K562 (cell line): ENCODE data around the gene INHBC. TPM values are rescaled to one million over a fixed set of nuclear protein-coding genes. Genes with fewer than 3 reads are reported as not detected.

ENCODE experiments used
- CREB1 ChIP-seq, 2 experiments: sonication (generic) in 1 of 2; formaldehyde crosslinking in 1 of 2; IDR thresholded peaks; 2 replicates each; pipeline versions ENCODE4 v1.6.1 to v1.8.0; 2012 to 2022; ENCODE audit warnings: inconsistent platforms in 1 of 2, mild to moderate bottlenecking in 1 of 2, missing genetic modification reagents in 1 of 2, moderate library complexity in 1 of 2
- ERF ChIP-seq: fragments of 450-650 bp; formaldehyde crosslinking; IDR thresholded peaks from 2 replicates; pipeline ENCODE4 v1.4.0; 2020; ENCODE audit warnings: mild to moderate bottlenecking, mixed read lengths
- ETV5 ChIP-seq: sonication (generic); formaldehyde crosslinking; IDR thresholded peaks from 2 replicates; pipeline ENCODE4 v1.4.0; 2020; ENCODE audit warnings: low read depth, mild to moderate bottlenecking, missing genetic modification reagents
- MED1 ChIP-seq: sonication (generic); formaldehyde crosslinking; IDR thresholded peaks from 2 replicates; pipeline ENCODE4 v1.8.1; 2023; ENCODE audit warnings: missing genetic modification reagents, borderline replicate concordance
- SIRT6 ChIP-seq: IDR thresholded peaks from one replicate; pipeline ENCODE4 v1.6.1; 2012; ENCODE audit warnings: low read depth, mild to moderate bottlenecking, control low read depth, inconsistent platforms, low read length, moderate library complexity
- STAG1 ChIP-seq: sonication (generic); formaldehyde crosslinking; IDR thresholded peaks from 2 replicates; pipeline ENCODE4 v1.5.0; 2020; ENCODE audit warnings: missing genetic modification reagents, borderline replicate concordance
- TAF7 ChIP-seq: fragments of 450-650 bp; IDR thresholded peaks from 2 replicates; pipeline ENCODE4 v1.6.1; 2016; ENCODE audit warnings: missing genetic modification characterization, missing compliant biosample characterization
- TEAD4 ChIP-seq, 2 experiments: sonication (generic) in 1 of 2; formaldehyde crosslinking in 1 of 2; IDR thresholded peaks; 2 replicates each; pipeline versions ENCODE4 v1.6.1 to v1.8.0; 2012 to 2022; ENCODE audit warnings: borderline replicate concordance in 1 of 2, inconsistent platforms in 1 of 2, low read length in 1 of 2, mild to moderate bottlenecking in 1 of 2, missing genetic modification reagents in 1 of 2
- ZNF12 ChIP-seq: sonication (generic); formaldehyde crosslinking; IDR thresholded peaks from 2 replicates; pipeline ENCODE4 v1.4.0; 2020; ENCODE audit warnings: mild to moderate bottlenecking, missing genetic modification reagents
- polyA plus RNA-seq, 8 experiments: library from polyadenylated mRNA; depleted of rRNA in 4 of 8; stranded (reverse) in 5 of 8; unstranded in 3 of 8; fragments of >200 nt; fragmentation: Nextera tagmentation in 2 of 8; fragmentation: Illumina TruSeq in 1 of 8; extraction: Ambion mirVana in 2 of 8; extraction: Trizol in 1 of 8; gene quantifications; 2 replicates each; pipeline versions ENCODE4 v1.2.1 to v1.2.3, GENCODE V29; 2011 to 2014; ENCODE audit warnings: inconsistent platforms in 1 of 8, missing spikeins in 1 of 8
- total RNA-seq, 7 experiments: library from RNA; depleted of rRNA in 6 of 7; stranded (reverse); fragments of >200 nt in 6 of 7; fragmentation: Illumina TruSeq in 2 of 7; extraction: Trizol in 2 of 7; gene quantifications; 2 replicates each; pipeline versions ENCODE4 v1.2.1 to v1.2.3, GENCODE V29; 2011 to 2021; ENCODE audit warnings: low replicate concordance in 1 of 7
- TF ChIP-seq, protein P1 (sequence below): fragments of 450-650 bp; IDR thresholded peaks from 2 replicates; pipeline ENCODE4 v1.6.1; 2016; ENCODE audit warnings: mild to moderate bottlenecking, moderate library complexity
- TF ChIP-seq, protein P2 (sequence below): fragments of 250-450 bp; sonication (Bioruptor Pico); IDR thresholded peaks from 2 replicates; pipeline ENCODE4 v1.4.0; 2020; ENCODE audit warnings: mild to moderate bottlenecking, moderate library complexity, borderline replicate concordance

INHBC gene
- total and polyA plus RNA-seq, 9 of the 15 experiments (the other 6 are each of a cell fraction or from before 2014, with no cell fraction given), result 0.07 to 0.24 (median 0.15) TPM; not detected in 4

DNA sequence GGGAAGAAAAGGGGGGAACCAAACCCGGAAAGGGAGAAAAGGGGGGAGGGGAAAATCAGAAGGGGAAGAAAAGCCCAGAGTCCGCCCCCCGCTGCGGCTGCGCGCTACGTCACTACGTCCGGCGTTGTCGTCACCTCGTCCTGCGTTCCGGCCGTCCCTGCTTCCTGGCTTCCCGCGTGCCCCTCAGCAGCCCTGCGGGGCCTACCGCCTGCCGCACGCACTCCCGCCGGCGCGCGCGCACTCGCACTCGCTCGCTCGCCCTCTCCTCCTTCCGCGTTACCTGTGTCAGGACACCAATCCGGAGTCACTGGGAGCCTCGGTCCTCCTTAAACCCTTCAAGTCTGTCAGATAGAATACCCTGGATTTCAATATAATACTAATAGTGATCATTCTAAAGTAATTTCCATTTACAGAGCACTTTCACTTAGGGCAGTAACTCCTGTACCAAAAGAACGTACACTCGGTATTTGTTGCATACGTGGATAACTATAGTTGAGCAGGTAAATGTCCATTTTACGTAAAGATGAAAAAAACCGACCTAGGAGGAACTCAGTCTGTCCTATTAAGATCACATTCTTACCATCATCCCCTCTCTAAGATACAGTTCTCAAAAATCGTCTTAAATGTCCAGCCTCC is 3.5 kb upstream of the INHBC start, which contains the start of gene R3HDM2 (continued):
- TF ChIP-seq, protein P1, sequence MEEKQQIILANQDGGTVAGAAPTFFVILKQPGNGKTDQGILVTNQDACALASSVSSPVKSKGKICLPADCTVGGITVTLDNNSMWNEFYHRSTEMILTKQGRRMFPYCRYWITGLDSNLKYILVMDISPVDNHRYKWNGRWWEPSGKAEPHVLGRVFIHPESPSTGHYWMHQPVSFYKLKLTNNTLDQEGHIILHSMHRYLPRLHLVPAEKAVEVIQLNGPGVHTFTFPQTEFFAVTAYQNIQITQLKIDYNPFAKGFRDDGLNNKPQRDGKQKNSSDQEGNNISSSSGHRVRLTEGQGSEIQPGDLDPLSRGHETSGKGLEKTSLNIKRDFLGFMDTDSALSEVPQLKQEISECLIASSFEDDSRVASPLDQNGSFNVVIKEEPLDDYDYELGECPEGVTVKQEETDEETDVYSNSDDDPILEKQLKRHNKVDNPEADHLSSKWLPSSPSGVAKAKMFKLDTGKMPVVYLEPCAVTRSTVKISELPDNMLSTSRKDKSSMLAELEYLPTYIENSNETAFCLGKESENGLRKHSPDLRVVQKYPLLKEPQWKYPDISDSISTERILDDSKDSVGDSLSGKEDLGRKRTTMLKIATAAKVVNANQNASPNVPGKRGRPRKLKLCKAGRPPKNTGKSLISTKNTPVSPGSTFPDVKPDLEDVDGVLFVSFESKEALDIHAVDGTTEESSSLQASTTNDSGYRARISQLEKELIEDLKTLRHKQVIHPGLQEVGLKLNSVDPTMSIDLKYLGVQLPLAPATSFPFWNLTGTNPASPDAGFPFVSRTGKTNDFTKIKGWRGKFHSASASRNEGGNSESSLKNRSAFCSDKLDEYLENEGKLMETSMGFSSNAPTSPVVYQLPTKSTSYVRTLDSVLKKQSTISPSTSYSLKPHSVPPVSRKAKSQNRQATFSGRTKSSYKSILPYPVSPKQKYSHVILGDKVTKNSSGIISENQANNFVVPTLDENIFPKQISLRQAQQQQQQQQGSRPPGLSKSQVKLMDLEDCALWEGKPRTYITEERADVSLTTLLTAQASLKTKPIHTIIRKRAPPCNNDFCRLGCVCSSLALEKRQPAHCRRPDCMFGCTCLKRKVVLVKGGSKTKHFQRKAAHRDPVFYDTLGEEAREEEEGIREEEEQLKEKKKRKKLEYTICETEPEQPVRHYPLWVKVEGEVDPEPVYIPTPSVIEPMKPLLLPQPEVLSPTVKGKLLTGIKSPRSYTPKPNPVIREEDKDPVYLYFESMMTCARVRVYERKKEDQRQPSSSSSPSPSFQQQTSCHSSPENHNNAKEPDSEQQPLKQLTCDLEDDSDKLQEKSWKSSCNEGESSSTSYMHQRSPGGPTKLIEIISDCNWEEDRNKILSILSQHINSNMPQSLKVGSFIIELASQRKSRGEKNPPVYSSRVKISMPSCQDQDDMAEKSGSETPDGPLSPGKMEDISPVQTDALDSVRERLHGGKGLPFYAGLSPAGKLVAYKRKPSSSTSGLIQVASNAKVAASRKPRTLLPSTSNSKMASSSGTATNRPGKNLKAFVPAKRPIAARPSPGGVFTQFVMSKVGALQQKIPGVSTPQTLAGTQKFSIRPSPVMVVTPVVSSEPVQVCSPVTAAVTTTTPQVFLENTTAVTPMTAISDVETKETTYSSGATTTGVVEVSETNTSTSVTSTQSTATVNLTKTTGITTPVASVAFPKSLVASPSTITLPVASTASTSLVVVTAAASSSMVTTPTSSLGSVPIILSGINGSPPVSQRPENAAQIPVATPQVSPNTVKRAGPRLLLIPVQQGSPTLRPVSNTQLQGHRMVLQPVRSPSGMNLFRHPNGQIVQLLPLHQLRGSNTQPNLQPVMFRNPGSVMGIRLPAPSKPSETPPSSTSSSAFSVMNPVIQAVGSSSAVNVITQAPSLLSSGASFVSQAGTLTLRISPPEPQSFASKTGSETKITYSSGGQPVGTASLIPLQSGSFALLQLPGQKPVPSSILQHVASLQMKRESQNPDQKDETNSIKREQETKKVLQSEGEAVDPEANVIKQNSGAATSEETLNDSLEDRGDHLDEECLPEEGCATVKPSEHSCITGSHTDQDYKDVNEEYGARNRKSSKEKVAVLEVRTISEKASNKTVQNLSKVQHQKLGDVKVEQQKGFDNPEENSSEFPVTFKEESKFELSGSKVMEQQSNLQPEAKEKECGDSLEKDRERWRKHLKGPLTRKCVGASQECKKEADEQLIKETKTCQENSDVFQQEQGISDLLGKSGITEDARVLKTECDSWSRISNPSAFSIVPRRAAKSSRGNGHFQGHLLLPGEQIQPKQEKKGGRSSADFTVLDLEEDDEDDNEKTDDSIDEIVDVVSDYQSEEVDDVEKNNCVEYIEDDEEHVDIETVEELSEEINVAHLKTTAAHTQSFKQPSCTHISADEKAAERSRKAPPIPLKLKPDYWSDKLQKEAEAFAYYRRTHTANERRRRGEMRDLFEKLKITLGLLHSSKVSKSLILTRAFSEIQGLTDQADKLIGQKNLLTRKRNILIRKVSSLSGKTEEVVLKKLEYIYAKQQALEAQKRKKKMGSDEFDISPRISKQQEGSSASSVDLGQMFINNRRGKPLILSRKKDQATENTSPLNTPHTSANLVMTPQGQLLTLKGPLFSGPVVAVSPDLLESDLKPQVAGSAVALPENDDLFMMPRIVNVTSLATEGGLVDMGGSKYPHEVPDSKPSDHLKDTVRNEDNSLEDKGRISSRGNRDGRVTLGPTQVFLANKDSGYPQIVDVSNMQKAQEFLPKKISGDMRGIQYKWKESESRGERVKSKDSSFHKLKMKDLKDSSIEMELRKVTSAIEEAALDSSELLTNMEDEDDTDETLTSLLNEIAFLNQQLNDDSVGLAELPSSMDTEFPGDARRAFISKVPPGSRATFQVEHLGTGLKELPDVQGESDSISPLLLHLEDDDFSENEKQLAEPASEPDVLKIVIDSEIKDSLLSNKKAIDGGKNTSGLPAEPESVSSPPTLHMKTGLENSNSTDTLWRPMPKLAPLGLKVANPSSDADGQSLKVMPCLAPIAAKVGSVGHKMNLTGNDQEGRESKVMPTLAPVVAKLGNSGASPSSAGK, result peak; percentile 96
- TF ChIP-seq ETV5 (CRISPR knock-in tag), result peak; percentile 79; the same call in 1 of the 2 replicates
- TF ChIP-seq, protein P2, sequence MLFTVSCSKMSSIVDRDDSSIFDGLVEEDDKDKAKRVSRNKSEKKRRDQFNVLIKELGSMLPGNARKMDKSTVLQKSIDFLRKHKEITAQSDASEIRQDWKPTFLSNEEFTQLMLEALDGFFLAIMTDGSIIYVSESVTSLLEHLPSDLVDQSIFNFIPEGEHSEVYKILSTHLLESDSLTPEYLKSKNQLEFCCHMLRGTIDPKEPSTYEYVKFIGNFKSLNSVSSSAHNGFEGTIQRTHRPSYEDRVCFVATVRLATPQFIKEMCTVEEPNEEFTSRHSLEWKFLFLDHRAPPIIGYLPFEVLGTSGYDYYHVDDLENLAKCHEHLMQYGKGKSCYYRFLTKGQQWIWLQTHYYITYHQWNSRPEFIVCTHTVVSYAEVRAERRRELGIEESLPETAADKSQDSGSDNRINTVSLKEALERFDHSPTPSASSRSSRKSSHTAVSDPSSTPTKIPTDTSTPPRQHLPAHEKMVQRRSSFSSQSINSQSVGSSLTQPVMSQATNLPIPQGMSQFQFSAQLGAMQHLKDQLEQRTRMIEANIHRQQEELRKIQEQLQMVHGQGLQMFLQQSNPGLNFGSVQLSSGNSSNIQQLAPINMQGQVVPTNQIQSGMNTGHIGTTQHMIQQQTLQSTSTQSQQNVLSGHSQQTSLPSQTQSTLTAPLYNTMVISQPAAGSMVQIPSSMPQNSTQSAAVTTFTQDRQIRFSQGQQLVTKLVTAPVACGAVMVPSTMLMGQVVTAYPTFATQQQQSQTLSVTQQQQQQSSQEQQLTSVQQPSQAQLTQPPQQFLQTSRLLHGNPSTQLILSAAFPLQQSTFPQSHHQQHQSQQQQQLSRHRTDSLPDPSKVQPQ (CRISPR knock-in tag), result no peak
- TF ChIP-seq TAF7 (tag), result no peak
- TF ChIP-seq SIRT6, result no peak
- no peak for TF ChIP-seq TEAD4 (IDR thresholded peaks at IDR 0.05; ENCODE audit: low read length)
- TF ChIP-seq TEAD4 (CRISPR knock-in tag; IDR thresholded peaks at IDR 0.05; ENCODE audit: borderline replicate concordance), result peak; percentile 97; the same call in 1 of the 2 replicates
- 0 out of 2 replicates have a peak, but pooled peaks have one; percentile 70 for TF ChIP-seq ERF (CRISPR knock-in tag)
- TF ChIP-seq MED1 (CRISPR knock-in tag), result no peak
- no peak for TF ChIP-seq STAG1 (CRISPR knock-in tag)
- peak; percentile 94 for TF ChIP-seq CREB1 (IDR thresholded peaks at IDR 0.05)
- peak; percentile 93 for TF ChIP-seq CREB1 (CRISPR knock-in tag; IDR thresholded peaks at IDR 0.05)
- peak; percentile 28; the same call in 1 of the 2 replicates for TF ChIP-seq ZNF12 (CRISPR knock-in tag)
